Ascending aorta (tissue), 2 donors: Measurements from ENCODE around the gene RBM17. TPM values are rescaled to one million over a fixed set of nuclear protein-coding genes. Genes with fewer than 3 reads are reported as not detected.
A peak's percentile ranks its signal among the peaks of the same experiment; 100 is the strongest.
"Not testable (repeated sequence)": the region's sequence is repeated elsewhere in the genome, so short reads cannot be mapped to it uniquely, and the experiment has no call there.

Experiments
- DNase-seq, 2 donors: peaks; one replicate each; pipeline ENCODE4 v3.0.0-alpha.2; 2019; ENCODE audit warnings: low spot score in 2 of 2
- H3K27ac ChIP-seq, 2 donors: fragments of 200-600 bp; sonication (generic); one replicate each; pipeline ENCODE4 v1.5.1; 2016 to 2017; ENCODE audit warnings: mild to moderate bottlenecking in 1 of 2
- H3K27me3 ChIP-seq: fragments of 200-600 bp; sonication (generic); one replicate; pipeline ENCODE4 v1.5.1; 2017
- H3K36me3 ChIP-seq, 2 donors: fragments of 200-600 bp; sonication (generic); one replicate each; pipeline ENCODE4 v1.5.1; 2016
- H3K4me1 ChIP-seq, 2 donors: fragments of 200-600 bp; sonication (generic); one replicate each; pipeline ENCODE4 v1.5.1; 2016 to 2017; ENCODE audit warnings: mild to moderate bottlenecking in 1 of 2
- H3K4me3 ChIP-seq, 2 donors: fragments of 200-600 bp; sonication (generic); one replicate each; pipeline ENCODE4 v1.5.1; 2016 to 2017; ENCODE audit warnings: mild to moderate bottlenecking in 1 of 2
- H3K9me3 ChIP-seq, 2 donors: fragments of 200-600 bp; sonication (generic); one replicate each; pipeline ENCODE4 v1.5.1; 2016
- intact Hi-C: fragments of 100-400 bp; cut with DNase I; formaldehyde crosslinking; loops from one replicate; pipeline ENCODE4 v1.15.1; 2023
- total RNA-seq: library from RNA; depleted of rRNA; stranded (reverse); fragments of >200 nt; gene quantifications from one replicate; pipeline ENCODE4 v1.1.0, GENCODE V29; 2016
- TF ChIP-seq, protein P1 (sequence below), 3 experiments: fragments of 200-600 bp in 2 of 3; fragments of 450-650 bp in 1 of 3; sonication (generic) in 2 of 3; IDR thresholded peaks; one replicate each; pipeline ENCODE4 v1.5.1; 2016 to 2019; ENCODE audit warnings: antibody characterized with exemption in 3 of 3, mild to moderate bottlenecking in 1 of 3, moderate library complexity in 1 of 3

RBM17 gene
- total RNA-seq, 1 donor from 2014 or later = 22.7 TPM

DNA sequence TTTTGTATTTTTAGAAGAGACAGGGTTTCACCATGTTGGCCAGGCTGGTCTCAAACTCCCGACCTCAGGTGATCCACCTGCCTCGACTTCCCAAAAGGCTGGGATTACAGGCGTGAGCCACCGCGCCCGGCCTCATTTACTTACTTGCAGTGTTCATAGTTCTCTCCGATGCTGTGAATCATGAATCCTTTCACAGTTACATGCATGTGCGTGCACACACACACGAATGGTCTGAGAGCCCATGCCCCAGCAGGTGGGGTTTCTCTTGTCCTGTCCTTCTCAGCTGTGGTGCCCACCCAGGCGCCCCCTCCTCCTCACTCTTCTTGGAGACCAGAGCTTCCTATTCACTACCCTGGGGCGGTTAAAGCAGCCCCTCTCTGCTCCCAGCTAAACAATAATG, 50.6 kb downstream of the RBM17 start:
- TF ChIP-seq, protein P1, sequence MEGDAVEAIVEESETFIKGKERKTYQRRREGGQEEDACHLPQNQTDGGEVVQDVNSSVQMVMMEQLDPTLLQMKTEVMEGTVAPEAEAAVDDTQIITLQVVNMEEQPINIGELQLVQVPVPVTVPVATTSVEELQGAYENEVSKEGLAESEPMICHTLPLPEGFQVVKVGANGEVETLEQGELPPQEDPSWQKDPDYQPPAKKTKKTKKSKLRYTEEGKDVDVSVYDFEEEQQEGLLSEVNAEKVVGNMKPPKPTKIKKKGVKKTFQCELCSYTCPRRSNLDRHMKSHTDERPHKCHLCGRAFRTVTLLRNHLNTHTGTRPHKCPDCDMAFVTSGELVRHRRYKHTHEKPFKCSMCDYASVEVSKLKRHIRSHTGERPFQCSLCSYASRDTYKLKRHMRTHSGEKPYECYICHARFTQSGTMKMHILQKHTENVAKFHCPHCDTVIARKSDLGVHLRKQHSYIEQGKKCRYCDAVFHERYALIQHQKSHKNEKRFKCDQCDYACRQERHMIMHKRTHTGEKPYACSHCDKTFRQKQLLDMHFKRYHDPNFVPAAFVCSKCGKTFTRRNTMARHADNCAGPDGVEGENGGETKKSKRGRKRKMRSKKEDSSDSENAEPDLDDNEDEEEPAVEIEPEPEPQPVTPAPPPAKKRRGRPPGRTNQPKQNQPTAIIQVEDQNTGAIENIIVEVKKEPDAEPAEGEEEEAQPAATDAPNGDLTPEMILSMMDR (IDR thresholded peaks at IDR 0.05) = no peak
- Histone ChIP-seq H3K36me3 (no peaks in the 10 kb centered on the region), H3K4me3 (no peak overlapping the region), H3K27ac (no peak overlapping the region), H3K9me3 (no peaks in the 10 kb centered on the region), H3K4me1 (peaks cover 0 to 4% of the 10 kb centered on the region in 2 donors), H3K27me3 (no peaks in the 10 kb centered on the region)
- DNase-seq = no peak
- intact Hi-C loops = no loop called here

DNA sequence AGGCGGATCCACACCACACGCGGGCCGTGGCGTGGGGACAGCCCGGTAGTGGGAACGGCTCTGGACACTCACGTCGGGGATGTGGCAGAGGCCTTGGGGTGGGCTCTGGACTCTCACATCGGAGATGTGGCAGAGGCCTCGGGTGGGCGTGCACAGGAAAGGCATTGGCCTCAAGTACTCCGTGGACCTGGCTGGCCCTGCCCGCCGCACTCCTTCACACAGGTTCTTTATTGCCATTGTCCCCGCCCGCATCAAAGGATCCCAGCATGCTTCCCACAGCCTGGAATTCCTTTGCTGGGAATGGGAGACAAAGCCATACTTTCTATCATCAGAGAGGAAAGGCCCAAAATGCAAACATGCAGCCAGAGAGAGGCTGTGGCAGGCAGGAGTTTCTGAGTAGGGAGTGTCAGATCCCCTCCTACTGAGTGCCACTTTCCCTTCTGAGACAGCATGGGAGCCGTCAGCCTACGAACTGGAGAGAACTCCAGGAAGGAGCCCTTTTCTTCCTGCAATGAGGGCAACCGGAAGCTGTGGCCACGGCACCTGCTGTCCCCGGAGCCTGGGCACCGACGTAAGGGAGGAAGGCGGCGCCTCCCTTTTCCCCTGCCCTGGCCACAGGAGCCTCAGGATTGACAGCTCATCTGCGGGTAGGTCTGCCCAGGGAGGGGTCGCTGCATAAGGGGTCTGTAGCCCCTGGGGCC, 51.5 kb downstream of the RBM17 start:
- intact Hi-C loops = no loop called here
- Histone ChIP-seq H3K36me3 (no peaks in the 10 kb centered on the region), H3K27ac (no peak overlapping the region), H3K27me3 (no peaks in the 10 kb centered on the region), H3K4me1 (peaks cover 0 to 4% of the 10 kb centered on the region in 2 donors), H3K9me3 (no peaks in the 10 kb centered on the region), H3K4me3 (no peak overlapping the region)
- TF ChIP-seq, protein P1 (IDR thresholded peaks at IDR 0.05) = no peak
- DNase-seq = no peak

DNA sequence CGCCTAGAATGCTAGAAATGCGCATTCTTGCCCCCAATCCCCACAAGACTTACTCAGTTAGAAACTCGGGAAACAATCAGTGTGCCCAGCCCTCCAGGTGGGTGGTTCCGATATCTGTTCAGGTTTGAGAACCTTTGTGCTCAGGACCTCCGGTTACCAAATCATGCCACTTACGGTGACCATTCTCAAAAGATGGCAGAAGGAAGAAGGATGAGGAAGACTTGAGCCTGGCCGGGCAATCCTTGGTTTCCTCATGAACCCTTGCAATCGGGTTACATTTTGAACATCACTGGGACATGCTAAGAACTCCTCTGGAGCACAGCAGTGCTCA, 52.1 kb downstream of the RBM17 start:
- peak overlapping the region; percentile 39 to 63 for H3K4me3 ChIP-seq
- H3K4me1 ChIP-seq = peaks cover 4% of the 10 kb centered on the region in 2 donors
- H3K9me3 ChIP-seq = no peaks in the 10 kb centered on the region
- intact Hi-C loops = no loop called here
- no peak overlapping the region for H3K27ac ChIP-seq
- H3K36me3 ChIP-seq = no peaks in the 10 kb centered on the region
- TF ChIP-seq, protein P1 (IDR thresholded peaks at IDR 0.05) = no peak
- H3K27me3 ChIP-seq = no peaks in the 10 kb centered on the region
- DNase-seq = no peak

DNA sequence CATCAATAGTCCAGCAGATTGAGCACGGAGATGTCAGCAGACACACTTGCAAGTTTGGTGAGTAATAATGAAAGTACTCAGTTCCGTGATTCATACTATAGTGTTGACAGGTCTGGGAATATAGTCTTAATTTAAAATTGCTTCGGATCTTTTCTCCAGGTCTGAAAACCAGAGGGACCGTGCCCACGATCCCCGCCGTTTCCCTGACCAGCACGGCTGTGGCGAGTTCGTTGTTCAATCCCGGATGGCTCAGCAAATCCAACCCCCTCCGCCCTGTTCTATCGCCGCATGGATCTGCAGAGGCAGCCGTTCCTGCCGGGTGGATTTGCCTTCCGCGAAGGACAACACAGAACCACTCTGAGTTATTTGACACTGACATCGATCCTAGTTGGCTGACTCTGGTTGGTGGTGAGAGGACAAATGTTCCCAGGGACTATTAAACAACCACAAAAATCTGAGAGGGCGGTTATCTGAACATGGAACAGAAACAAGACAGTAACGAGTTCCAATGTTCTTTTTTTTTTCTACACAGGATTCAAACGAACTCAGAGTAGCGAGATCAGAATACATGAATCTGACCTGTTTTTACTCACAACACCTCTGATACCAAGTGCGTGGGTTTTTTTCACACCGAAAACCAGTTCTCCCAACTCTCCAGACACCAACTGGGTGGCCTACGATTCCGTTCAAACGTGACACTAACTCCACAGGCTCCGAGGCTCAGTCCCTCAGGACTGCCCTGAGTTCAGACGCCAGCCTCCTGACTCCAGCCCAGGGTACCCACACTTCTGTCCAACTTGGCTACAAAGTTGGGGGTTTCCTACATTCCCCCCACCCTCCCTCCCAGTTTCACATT, 52.7 kb downstream of the RBM17 start:
- Histone ChIP-seq H3K9me3 (no peaks in the 10 kb centered on the region), H3K27me3 (no peaks in the 10 kb centered on the region), H3K4me3 (peak overlapping the region; percentile 39 to 63), H3K27ac (peak overlapping the region; percentile 12 to 63), H3K36me3 (no peaks in the 10 kb centered on the region), H3K4me1 (peaks cover 6 to 8% of the 10 kb centered on the region in 2 donors)
- intact Hi-C loops = no loop called here
- TF ChIP-seq, protein P1 (IDR thresholded peaks at IDR 0.05) = no peak
- DNase-seq = no peak

DNA sequence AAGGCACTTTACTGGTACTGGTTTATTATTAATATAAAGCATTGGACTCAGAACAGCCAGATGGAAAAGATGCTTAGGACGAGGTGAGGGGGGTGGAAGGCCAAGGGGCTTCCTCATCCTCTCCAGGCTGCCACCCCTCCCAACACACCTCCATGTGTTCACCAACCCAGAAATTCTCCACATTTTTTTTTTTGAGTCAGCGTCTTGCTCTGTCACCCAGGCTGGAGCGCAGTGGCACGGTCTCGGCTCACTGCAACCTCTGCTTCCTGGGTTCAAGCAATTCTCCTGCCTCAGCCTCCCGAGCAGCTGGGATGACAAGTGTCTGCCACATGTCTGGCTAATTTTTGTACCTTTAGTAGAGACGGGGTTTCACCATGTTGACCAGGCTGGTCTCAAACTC, 53.4 kb downstream of the RBM17 start:
- intact Hi-C loops, H3K9me3 ChIP-seq, H3K27me3 ChIP-seq, DNase-seq, H3K36me3 ChIP-seq: not testable (repeated sequence)
- Histone ChIP-seq H3K4me1 (peaks cover 6 to 14% of the 10 kb centered on the region in 2 donors), H3K4me3 (peak overlapping the region in 1 of 2 donors; percentile 63), H3K27ac (peak overlapping the region in 1 of 2 donors; percentile 63)

DNA sequence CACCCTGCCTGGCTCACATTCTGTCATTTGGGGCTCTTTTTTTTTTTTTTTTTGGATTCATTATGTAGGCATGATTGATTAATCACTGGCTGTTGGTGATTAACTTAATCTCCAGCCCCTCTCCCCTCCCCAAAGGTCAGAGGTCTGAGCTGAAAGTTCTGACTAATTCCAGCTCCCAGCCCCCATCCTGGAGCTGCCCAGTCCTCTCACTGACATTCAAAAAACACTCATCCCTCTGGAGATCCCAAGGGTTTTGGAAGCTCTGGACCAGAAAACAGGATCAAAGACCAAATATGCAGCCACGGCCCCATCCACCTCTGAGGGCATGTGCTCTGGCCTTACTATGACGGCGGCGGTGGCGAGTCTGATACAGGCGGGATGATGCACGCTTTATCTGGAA, 53.8 kb downstream of the RBM17 start:
- Histone ChIP-seq H3K36me3 (no peaks in the 10 kb centered on the region), H3K4me3 (no peak overlapping the region), H3K9me3 (no peaks in the 10 kb centered on the region), H3K27ac (no peak overlapping the region), H3K27me3 (no peaks in the 10 kb centered on the region), H3K4me1 (peaks cover 6 to 14% of the 10 kb centered on the region in 2 donors)
- intact Hi-C loops = no loop called here
- TF ChIP-seq, protein P1 (IDR thresholded peaks at IDR 0.05) = no peak
- DNase-seq = no peak
